Upper lobe of left lung (tissue), 6 donors: ENCODE measurements around the gene ZNF628. TPM values are rescaled to one million over a fixed set of nuclear protein-coding genes. Genes with fewer than 3 reads are reported as not detected.
A peak's percentile ranks its signal among the peaks of the same experiment; 100 is the strongest.

Source experiments
- ATAC-seq, 2 donors: fragments of 200-7000 bp; cut with Tn5 transposase; one replicate each; pipeline ENCODE4 v1.9.1; 2022; ENCODE audit warnings: mild to moderate bottlenecking in 2 of 2, moderate library complexity in 2 of 2; ENCODE audit not compliant: low FRiP score in 2 of 2
- DNase-seq, 2 donors: peaks; one replicate each; pipeline ENCODE4 v3.0.0-alpha.2; 2019 to 2020
- H3K27ac ChIP-seq, 4 donors: fragments of 200-600 bp; sonication (generic); one replicate each; pipeline ENCODE4 v1.5.1; 2016 to 2019
- H3K27me3 ChIP-seq, 4 donors: fragments of 200-600 bp; sonication (generic); one replicate each; pipeline ENCODE4 v1.5.1; 2017 to 2019
- H3K36me3 ChIP-seq, 4 donors: fragments of 200-600 bp; sonication (generic); one replicate each; pipeline ENCODE4 v1.5.1; 2016 to 2019
- H3K4me1 ChIP-seq, 4 donors: fragments of 200-600 bp; sonication (generic); one replicate each; pipeline ENCODE4 v1.5.1; 2018 to 2019
- H3K4me3 ChIP-seq, 4 donors: fragments of 200-600 bp; sonication (generic); one replicate each; pipeline ENCODE4 v1.5.1; 2017 to 2019; ENCODE audit warnings: mild to moderate bottlenecking in 2 of 4, moderate library complexity in 1 of 4
- H3K9me3 ChIP-seq, 4 donors: fragments of 200-600 bp; sonication (generic); one replicate each; pipeline ENCODE4 v1.5.1; 2018 to 2019
- CTCF ChIP-seq, 6 experiments: fragments of 450-650 bp in 4 of 6; fragments of 200-600 bp in 2 of 6; sonication (generic) in 2 of 6; IDR thresholded peaks; one replicate each; pipeline ENCODE4 v1.5.1; 2016 to 2019; ENCODE audit warnings: antibody characterized with exemption in 6 of 6
- EP300 ChIP-seq, 4 donors: sonication (generic); formaldehyde crosslinking; IDR thresholded peaks; one replicate each; pipeline ENCODE4 v1.5.1; 2017; ENCODE audit warnings: antibody characterized with exemption in 4 of 4, control low read depth in 2 of 4
- POLR2A ChIP-seq, 4 donors: fragments of 450-650 bp; IDR thresholded peaks; one replicate each; pipeline ENCODE4 v1.5.1; 2016 to 2017; ENCODE audit warnings: antibody characterized with exemption in 4 of 4, mild to moderate bottlenecking in 2 of 4
- POLR2AphosphoS5 ChIP-seq, 2 donors: sonication (generic); formaldehyde crosslinking; IDR thresholded peaks; one replicate each; pipeline ENCODE4 v1.5.1; 2017; ENCODE audit warnings: antibody characterized with exemption in 2 of 2
- WGBS, 2 donors: methylation state at CpG; one replicate each; pipeline ENCODE4 v1.1.5; 2017 to 2018; 5-methylcytosine and 5-hydroxymethylcytosine counted together
- total RNA-seq, 6 donors: library from RNA; depleted of rRNA in 4 of 6; stranded (reverse); fragments of >200 nt in 4 of 6; gene quantifications; one replicate each; pipeline versions ENCODE4 v1.1.0 to v1.2.1, GENCODE V29; 2016 to 2021
- donor health status: DM: no; HTN: no; CAD: no; lungs with moderate emphysema.
- donor health status: DM: no; HTN: yes; CAD: no; lungs with severe emphysema.

ZNF628 gene
- total RNA-seq, 6 donors from 2014 or later, result 9.9 to 32.1 (median 12.4) TPM

- ATAC-seq (no peak), DNase-seq (no peak)
- Histone ChIP-seq H3K4me3 (no peak overlapping the region), H3K4me1 (peaks cover 0 to under 1% (median 0%) of the 10 kb centered on the region in 4 donors), H3K36me3 (no peaks in the 10 kb centered on the region), H3K9me3 (no peaks in the 10 kb centered on the region), H3K27ac (no peak overlapping the region), H3K27me3 (peaks cover 0 to 40% (median 7%) of the 10 kb centered on the region in 4 donors)
- 88 to 96% methylated on average over 4 of the region's 4 CpGs for WGBS, 2 donors
- TF ChIP-seq CTCF (IDR thresholded peaks at IDR 0.05), result no peak
- no peak for TF ChIP-seq EP300 (IDR thresholded peaks at IDR 0.05)
- TF ChIP-seq POLR2A (IDR thresholded peaks at IDR 0.05), result no peak
- TF ChIP-seq POLR2AphosphoS5 (IDR thresholded peaks at IDR 0.05), result no peak
Measured at GRCh38 chr19:55435020-55435419, 41.4 kb upstream of the ZNF628 start.

- 42 to 43% methylated on average over 8 of the region's 8 CpGs for WGBS, 2 donors
- H3K27me3 ChIP-seq, result peaks cover 0 to 55% (median 21%) of the 10 kb centered on the region in 4 donors
Measured at GRCh38 chr19:55436847-55437246, 39.6 kb upstream of the ZNF628 start.

DNA sequence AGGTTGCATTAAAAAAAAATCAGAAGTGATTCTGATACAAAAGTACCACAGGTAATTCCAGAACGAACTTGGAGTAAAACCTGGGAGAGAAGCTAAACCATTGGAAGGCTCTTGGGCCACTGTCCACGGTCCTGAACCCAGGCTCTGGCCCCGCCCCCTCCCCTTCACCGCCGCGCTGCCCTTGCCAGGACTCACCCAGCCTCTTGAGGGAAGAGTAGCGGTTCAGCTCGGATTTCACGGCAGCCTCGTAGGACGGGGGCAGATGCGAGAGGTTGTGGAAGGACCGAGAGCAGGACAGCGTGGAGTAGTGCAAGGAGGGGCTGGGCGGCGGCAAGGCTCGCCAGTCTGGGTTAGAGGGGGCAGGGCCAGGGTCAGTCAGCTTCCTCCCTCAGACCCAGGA is 39.0 kb upstream of the ZNF628 start:
- no peak for TF ChIP-seq POLR2AphosphoS5 (IDR thresholded peaks at IDR 0.05)
- Histone ChIP-seq H3K4me3 (no peak overlapping the region), H3K36me3 (no peaks in the 10 kb centered on the region), H3K27ac (no peak overlapping the region), H3K9me3 (no peaks in the 10 kb centered on the region), H3K4me1 (peaks cover 5 to 24% (median 10%) of the 10 kb centered on the region in 4 donors), H3K27me3 (peaks cover 0 to 55% (median 26%) of the 10 kb centered on the region in 4 donors)
- DNase-seq, result peak; percentile 56 to 91
- ATAC-seq, result peak; percentile 61 to 75
- 1% methylated on average over 17 of the region's 17 CpGs for WGBS, 2 donors

More at GRCh38 chr19:55436847-55437246, 39.6 kb upstream of the ZNF628 start:
- H3K27ac ChIP-seq, result no peak overlapping the region
- H3K4me1 ChIP-seq, result peaks cover 5 to 18% (median 9%) of the 10 kb centered on the region in 4 donors
- H3K36me3 ChIP-seq, result no peaks in the 10 kb centered on the region
- no peaks in the 10 kb centered on the region for H3K9me3 ChIP-seq
- TF ChIP-seq POLR2A (IDR thresholded peaks at IDR 0.05) (no peak), CTCF (IDR thresholded peaks at IDR 0.05) (no peak)
- no peak overlapping the region for H3K4me3 ChIP-seq
- ATAC-seq (no peak), DNase-seq (no peak)

DNA sequence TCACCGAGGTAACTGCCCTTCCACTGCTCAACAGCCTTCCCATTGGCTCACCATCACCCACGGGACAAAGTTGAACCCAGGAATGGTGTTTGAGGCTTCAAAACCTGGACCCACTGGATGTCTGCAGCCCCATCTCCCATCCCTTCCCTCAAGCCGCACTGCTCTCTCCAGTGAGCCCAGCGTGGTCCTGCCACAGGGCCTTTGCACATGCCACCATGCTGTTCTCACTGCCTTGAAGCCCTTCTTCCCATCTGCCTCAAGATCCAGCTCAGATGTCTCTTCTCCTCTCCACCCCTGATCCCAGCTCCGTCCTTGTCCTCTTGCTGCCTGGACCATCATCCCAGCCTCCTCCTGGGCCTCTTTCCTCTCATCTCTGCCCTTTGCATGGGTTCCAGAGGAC is 37.4 kb upstream of the ZNF628 start:
- ATAC-seq, result no peak
- 70 to 86% methylated on average over 5 of the region's 5 CpGs for WGBS, 2 donors
- peaks cover 0 to 58% (median 29%) of the 10 kb centered on the region in 4 donors for H3K27me3 ChIP-seq
- TF ChIP-seq EP300 (IDR thresholded peaks at IDR 0.05) (no peak), CTCF (IDR thresholded peaks at IDR 0.05) (no peak), POLR2A (IDR thresholded peaks at IDR 0.05) (no peak), POLR2AphosphoS5 (IDR thresholded peaks at IDR 0.05) (no peak)
- no peak for DNase-seq
- no peaks in the 10 kb centered on the region for H3K36me3 ChIP-seq
- H3K4me3 ChIP-seq, result no peak overlapping the region
- no peak overlapping the region for H3K27ac ChIP-seq
- peaks cover 5 to 35% (median 10%) of the 10 kb centered on the region in 4 donors for H3K4me1 ChIP-seq
- no peaks in the 10 kb centered on the region for H3K9me3 ChIP-seq

GRCh38 chr19:55440411-55441105 is 35.9 kb upstream of the ZNF628 start:
- DNase-seq, result peak in 1 of 2 donors; percentile 74
- 5 to 14% methylated on average over 19 to 30 of the region's 39 CpGs for WGBS, 2 donors
- H3K4me3 ChIP-seq, result no peak overlapping the region
- H3K36me3 ChIP-seq, result no peaks in the 10 kb centered on the region
- H3K9me3 ChIP-seq, result no peaks in the 10 kb centered on the region
- no peak for TF ChIP-seq POLR2A (IDR thresholded peaks at IDR 0.05)
- TF ChIP-seq EP300 (IDR thresholded peaks at IDR 0.05), result no peak
- TF ChIP-seq CTCF (IDR thresholded peaks at IDR 0.05), result no peak
- TF ChIP-seq POLR2AphosphoS5 (IDR thresholded peaks at IDR 0.05), result no peak
- ATAC-seq, result peak in 1 of 2 donors; percentile 7
- H3K4me1 ChIP-seq, result peaks cover 5 to 35% (median 10%) of the 10 kb centered on the region in 4 donors
- peaks cover 0 to 68% (median 33%) of the 10 kb centered on the region in 4 donors for H3K27me3 ChIP-seq
- H3K27ac ChIP-seq, result no peak overlapping the region
